ENCODE data around the gene KRTAP13-3.

Gene KRTAP13-3

GRCh38 chr21:30415993-30416392 lies 9.7 kb downstream of the KRTAP13-3 start:
- Histone ChIP-seq H3K9ac (ENCODE audit: low read length) (no peak overlapping the region), H3K27ac (ENCODE audit: low read depth, low read length) (no peak overlapping the region), H3K4me3 (ENCODE audit: low read length) (no peak overlapping the region), H3K4me1 (ENCODE audit: control insufficient read depth, insufficient read depth, low read length) (no peaks in the 10 kb centered on the region), H3K27me3 (ENCODE audit: control insufficient read depth, insufficient read depth, low read length) (no peaks in the 10 kb centered on the region), H3K36me3 (ENCODE audit: control insufficient read depth, insufficient read depth, low read length) (no peaks in the 10 kb centered on the region)

GRCh38 chr21:30408782-30409494 lies 16.8 kb downstream of the KRTAP13-3 start:
- H3K27ac ChIP-seq (ENCODE audit: low read depth, low read length), result no peak overlapping the region
- H3K4me3 ChIP-seq (ENCODE audit: low read length), result peak overlapping the region; percentile 8

GRCh38 chr21:30395731-30396130 lies 30.0 kb downstream of the KRTAP13-3 start, which contains the start of gene KRTAP13-1:
KRTAP13-1 (plus strand) TSS chr21:30396031; CDS start chr21:30396087, 56 bp downstream.
- H3K4me1 ChIP-seq (ENCODE audit: control insufficient read depth, insufficient read depth, low read length), result no peaks in the 10 kb centered on the region
- no peaks in the 10 kb centered on the region for H3K27me3 ChIP-seq (ENCODE audit: control insufficient read depth, insufficient read depth, low read length)
- no peak within 1 kb of the TSS for H3K27ac ChIP-seq (ENCODE audit: low read depth, low read length)
- no peak within 1 kb of the TSS for H3K9ac ChIP-seq (ENCODE audit: low read length)
- H3K36me3 ChIP-seq (ENCODE audit: control insufficient read depth, insufficient read depth, low read length), result no peaks in the 10 kb centered on the region
- H3K4me3 ChIP-seq (ENCODE audit: low read length), result no peak within 1 kb of the TSS

More at GRCh38 chr21:30408782-30409494, 16.8 kb downstream of the KRTAP13-3 start:
- H3K36me3 ChIP-seq (ENCODE audit: control insufficient read depth, insufficient read depth, low read length), result no peaks in the 10 kb centered on the region
- no peaks in the 10 kb centered on the region for H3K27me3 ChIP-seq (ENCODE audit: control insufficient read depth, insufficient read depth, low read length)
- H3K9ac ChIP-seq (ENCODE audit: low read length), result no peak overlapping the region
- H3K4me1 ChIP-seq (ENCODE audit: control insufficient read depth, insufficient read depth, low read length), result no peaks in the 10 kb centered on the region

GRCh38 chr21:30391492-30392025 lies 34.2 kb downstream of the KRTAP13-3 start:
- Histone ChIP-seq H3K36me3 (ENCODE audit: control insufficient read depth, insufficient read depth, low read length) (no peaks in the 10 kb centered on the region), H3K4me1 (ENCODE audit: control insufficient read depth, insufficient read depth, low read length) (no peaks in the 10 kb centered on the region), H3K27me3 (ENCODE audit: control insufficient read depth, insufficient read depth, low read length) (no peaks in the 10 kb centered on the region), H3K9ac (ENCODE audit: low read length) (no peak overlapping the region), H3K4me3 (ENCODE audit: low read length) (no peak overlapping the region), H3K27ac (ENCODE audit: low read depth, low read length) (no peak overlapping the region)

GRCh38 chr21:30382201-30382600 lies 43.5 kb downstream of the KRTAP13-3 start:
- Histone ChIP-seq H3K27ac (ENCODE audit: low read depth, low read length) (no peak overlapping the region), H3K36me3 (ENCODE audit: control insufficient read depth, insufficient read depth, low read length) (no peaks in the 10 kb centered on the region), H3K4me1 (ENCODE audit: control insufficient read depth, insufficient read depth, low read length) (no peaks in the 10 kb centered on the region), H3K27me3 (ENCODE audit: control insufficient read depth, insufficient read depth, low read length) (no peaks in the 10 kb centered on the region), H3K9ac (ENCODE audit: low read length) (no peak overlapping the region), H3K4me3 (ENCODE audit: low read length) (no peak overlapping the region)
